ENCODE data around the gene SUFU. TPM values are rescaled to one million over a fixed set of nuclear protein-coding genes. Genes with fewer than 3 reads are reported as not detected.
A peak's percentile ranks its signal among the peaks of the same experiment; 100 is the strongest.

Gene SUFU
- total RNA-seq, 1 experiment from 2014 or later, result 13.1 TPM

GRCh38 chr10:102538811-102539210 is 35.0 kb downstream of the SUFU start:
- CTCF ChIA-PET, result no interaction called here
- DNase-seq (ENCODE audit: low spot score) (no peak), ATAC-seq (no peak)
- Mint-ChIP-seq H3K4me3 (no peak overlapping the region), H3K27me3 (ENCODE audit: low read depth) (no peaks in the 10 kb centered on the region), H3K27ac (no peak overlapping the region), H3K9me3 (no peaks in the 10 kb centered on the region), H3K36me3 (no peaks in the 10 kb centered on the region), H3K4me1 (no peaks in the 10 kb centered on the region)
- POLR2A ChIA-PET, result no interaction called here
- TF ChIP-seq PRDM15 (CRISPR knock-in tag; IDR thresholded peaks at IDR 0.05) (no peak), JUN (CRISPR knock-in tag; IDR thresholded peaks at IDR 0.05) (no peak), ZNF532 (CRISPR knock-in tag; IDR thresholded peaks at IDR 0.05; ENCODE audit: borderline replicate concordance) (no peak)

- Mint-ChIP-seq H3K9me3 (no peaks in the 10 kb centered on the region), H3K27me3 (ENCODE audit: low read depth) (no peaks in the 10 kb centered on the region), H3K4me1 (no peaks in the 10 kb centered on the region), H3K27ac (no peak overlapping the region), H3K4me3 (no peak overlapping the region), H3K36me3 (no peaks in the 10 kb centered on the region)
- peak; percentile 86 for ATAC-seq
- no peak for DNase-seq (ENCODE audit: low spot score)
- CTCF ChIA-PET, result interaction anchor here (0.9 kb wide), 1 partner anchor 108 kb away, joined by 3 read pairs; the partner anchor contains the start of gene CUEDC2
- POLR2A ChIA-PET, result no interaction called here
- TF ChIP-seq SP1 (CRISPR knock-in tag; conservative IDR thresholded peaks at IDR 0.05), result no peak
- no peak for TF ChIP-seq FOXK1 (CRISPR knock-in tag; IDR thresholded peaks at IDR 0.05)
- TF ChIP-seq SMAD3 (CRISPR knock-in tag; IDR thresholded peaks at IDR 0.05; ENCODE audit: borderline replicate concordance), result no peak
- no peak for TF ChIP-seq HMGA2 (CRISPR knock-in tag; IDR thresholded peaks at IDR 0.05)
- no peak for TF ChIP-seq ZNF317 (CRISPR knock-in tag; IDR thresholded peaks at IDR 0.05; ENCODE audit: borderline replicate concordance, low read depth)
- TF ChIP-seq E2F1 (CRISPR knock-in tag; IDR thresholded peaks at IDR 0.05), result no peak
- TF ChIP-seq SOX15 (CRISPR knock-in tag; IDR thresholded peaks at IDR 0.05), result no peak
- no peak for TF ChIP-seq RELA (CRISPR knock-in tag; IDR thresholded peaks at IDR 0.05; ENCODE audit: borderline replicate concordance)
- TF ChIP-seq EMX1 (CRISPR knock-in tag; IDR thresholded peaks at IDR 0.05), result no peak
- TF ChIP-seq ZNF138 (CRISPR knock-in tag; conservative IDR thresholded peaks at IDR 0.05), result no peak
- no peak for TF ChIP-seq NFE2L1 (CRISPR knock-in tag; IDR thresholded peaks at IDR 0.05)
- no peak for TF ChIP-seq ZNF416 (CRISPR knock-in tag; IDR thresholded peaks at IDR 0.05)
- TF ChIP-seq TEAD4 (CRISPR knock-in tag; IDR thresholded peaks at IDR 0.05), result no peak
- no peak for TF ChIP-seq ZBTB43 (CRISPR knock-in tag; IDR thresholded peaks at IDR 0.05)
- no peak for TF ChIP-seq NR1H2 (CRISPR knock-in tag; IDR thresholded peaks at IDR 0.05)
- no peak for TF ChIP-seq RORB (CRISPR knock-in tag; IDR thresholded peaks at IDR 0.05)
- no peak for TF ChIP-seq FOXP4 (CRISPR knock-in tag; IDR thresholded peaks at IDR 0.05)
- TF ChIP-seq OVOL2 (CRISPR knock-in tag; IDR thresholded peaks at IDR 0.05; ENCODE audit: borderline replicate concordance), result no peak
These were observed 36.3 kb downstream of the SUFU start for GRCh38 chr10:102540023-102540422.
